HepG2 (cell line): ENCODE results near the gene PDYN. TPM values are rescaled to one million over a fixed set of nuclear protein-coding genes. Genes with fewer than 3 reads are reported as not detected.

Source experiments
- ATAC-seq: fragments of 200-7000 bp; cut with Tn5 transposase; 3 replicates; pipeline ENCODE4 v1.9.1; 2020; ENCODE audit warnings: mild to moderate bottlenecking, moderate library complexity
- BruUV-seq: library from RNA; stranded (reverse); fragments of 400-500 nt; replicated peaks from 2 replicates; lab custom pipeline; 2021; lab: Mats Ljungman, UMichigan
- CTCF ChIA-PET: fragments of 300-600 bp; formaldehyde crosslinking; extraction: SDS; loops from one replicate; lab custom pipeline; 2021; ENCODE audit warnings: low total read pairs, inconsistent platforms, low intra/inter-chr PET ratio; lab: Yijun Ruan, JAX
- POLR2A ChIA-PET: fragments of 350-600 bp; sonication (Branson Sonifier 250); formaldehyde crosslinking; loops from one replicate; lab custom pipeline; 2020; ENCODE audit warnings: antibody characterized with exemption, inconsistent platforms; lab: Yijun Ruan, JAX
- DNase-seq: peaks from one replicate; pipeline ENCODE4 v3.0.0-alpha.2; 2015; ENCODE audit warnings: low spot score
- FAIRE-seq: peaks from 3 replicates; lab custom pipeline; 2011; peaks lifted over from hg19 to GRCh38; lab: Jason Lieb, UNC
- H2AFZ ChIP-seq: one replicate; pipeline ENCODE4 v1.6.1; 2011; ENCODE audit warnings: low read length, inconsistent platforms
- H3K27ac ChIP-seq: fragments of 300-600 bp; 3 replicates; pipeline ENCODE4 v1.8.0; 2011; ENCODE audit warnings: mixed run types, mild to moderate bottlenecking, mixed read lengths, low read length, inconsistent platforms; ENCODE audit not compliant: insufficient read depth; ENCODE audit errors: extremely low read length
- H3K27me3 ChIP-seq, 2 experiments: fragments of 200-600 bp in 1 of 2; 2 replicates in 1 of 2; 3 replicates in 1 of 2; pipeline versions ENCODE4 v1.6.0 to v1.8.0; 2011; ENCODE audit warnings: low read length in 2 of 2, mild to moderate bottlenecking in 2 of 2, moderate library complexity in 2 of 2, inconsistent platforms in 1 of 2; ENCODE audit not compliant: insufficient read depth in 2 of 2, control insufficient read depth in 1 of 2
- H3K36me3 ChIP-seq, 2 experiments: fragments of 200-600 bp in 1 of 2; replicated peaks in 1 of 2; 2 replicates in 1 of 2; 3 replicates in 1 of 2; pipeline versions ENCODE4 v1.5.1 to v1.8.0; 2011; ENCODE audit warnings: low read length in 2 of 2, inconsistent platforms in 1 of 2; ENCODE audit not compliant: insufficient read depth in 2 of 2, control insufficient read depth in 1 of 2
- H3K4me1 ChIP-seq: 2 replicates; pipeline ENCODE4 v1.5.1; 2012; ENCODE audit warnings: low read length, inconsistent platforms; ENCODE audit not compliant: insufficient read depth
- H3K4me2 ChIP-seq: 2 replicates; pipeline ENCODE4 v1.6.0; 2011; ENCODE audit warnings: low read depth, low read length, inconsistent platforms
- H3K4me3 ChIP-seq, 3 experiments: fragments of 200-600 bp in 1 of 3; sonication (generic), shearing (Covaris generic) in 1 of 3; replicated peaks in 1 of 3; 2 replicates each; pipeline ENCODE4 v1.5.1; 2011 to 2016; ENCODE audit warnings: low read length in 3 of 3, inconsistent platforms in 2 of 3, low read depth in 2 of 3, mild to moderate bottlenecking in 2 of 3, control low read depth in 1 of 3, mixed read lengths in 1 of 3; ENCODE audit not compliant: insufficient read depth in 1 of 3
- H3K79me2 ChIP-seq: one replicate; pipeline ENCODE4 v1.6.1; 2011; ENCODE audit warnings: low read length, inconsistent platforms; ENCODE audit not compliant: insufficient read depth
- H3K9ac ChIP-seq: 2 replicates; pipeline ENCODE4 v1.6.0; 2011; ENCODE audit warnings: mild to moderate bottlenecking, low read depth, low read length, inconsistent platforms; ENCODE audit not compliant: insufficient read depth
- H3K9me3 ChIP-seq: 2 replicates; pipeline ENCODE4 v1.5.1; 2012; ENCODE audit warnings: mild to moderate bottlenecking, low read length
- H4K20me1 ChIP-seq: 2 replicates; pipeline ENCODE4 v1.6.0; 2011; ENCODE audit warnings: inconsistent platforms, mild to moderate bottlenecking, low read length, moderate library complexity; ENCODE audit not compliant: insufficient read depth
- AFF4 ChIP-seq: sonication (generic); formaldehyde crosslinking; IDR thresholded peaks from 2 replicates; pipeline ENCODE4 v1.4.0; 2020; ENCODE audit warnings: missing genetic modification reagents
- BRCA1 ChIP-seq: sonication (generic); formaldehyde crosslinking; IDR thresholded peaks from 2 replicates; pipeline ENCODE4 v1.4.0; 2020; ENCODE audit warnings: missing genetic modification reagents
- CCDC6 ChIP-seq: sonication (generic); formaldehyde crosslinking; IDR thresholded peaks from 2 replicates; pipeline ENCODE4 v1.8.1; 2022; ENCODE audit warnings: mild to moderate bottlenecking, missing genetic modification reagents, moderate library complexity
- CREM ChIP-seq, 2 experiments: sonication (generic) in 1 of 2; formaldehyde crosslinking in 1 of 2; IDR thresholded peaks; 2 replicates each; pipeline versions ENCODE4 v1.4.0 to v1.6.1; 2016 to 2020; ENCODE audit warnings: antibody characterized with exemption in 1 of 2, mild to moderate bottlenecking in 1 of 2, missing genetic modification reagents in 1 of 2
- FOSL1 ChIP-seq: sonication (generic); formaldehyde crosslinking; IDR thresholded peaks from 2 replicates; pipeline ENCODE4 v1.9.0; 2021; ENCODE audit warnings: missing genetic modification reagents, borderline replicate concordance
- MAZ ChIP-seq, 2 experiments: sonication (generic) in 1 of 2; formaldehyde crosslinking in 1 of 2; IDR thresholded peaks; 2 replicates each; pipeline versions ENCODE4 v1.5.0 to v1.6.1; 2012 to 2020; ENCODE audit warnings: low read depth in 2 of 2, mild to moderate bottlenecking in 2 of 2, borderline replicate concordance in 1 of 2, improper control_type of control experiment in 1 of 2, low read length in 1 of 2, missing genetic modification reagents in 1 of 2, moderate library complexity in 1 of 2
- PAWR ChIP-seq: sonication (generic); formaldehyde crosslinking; IDR thresholded peaks from 2 replicates; pipeline ENCODE4 v1.4.0; 2020; ENCODE audit warnings: missing genetic modification reagents, mild to moderate bottlenecking, borderline replicate concordance
- TOPORS ChIP-seq: sonication (generic); formaldehyde crosslinking; IDR thresholded peaks from 2 replicates; pipeline ENCODE4 v1.8.0; 2023; ENCODE audit warnings: mild to moderate bottlenecking, missing genetic modification reagents
- UBTF ChIP-seq: sonication (generic); formaldehyde crosslinking; IDR thresholded peaks from 2 replicates; pipeline ENCODE4 v1.4.0; 2020; ENCODE audit warnings: mild to moderate bottlenecking, missing genetic modification reagents
- WIZ ChIP-seq: sonication (generic); formaldehyde crosslinking; IDR thresholded peaks from 2 replicates; pipeline ENCODE4 v1.5.1; 2020; ENCODE audit warnings: mild to moderate bottlenecking, missing genetic modification reagents
- ZNF350 ChIP-seq: sonication (generic); formaldehyde crosslinking; IDR thresholded peaks from 2 replicates; pipeline ENCODE4 v1.4.0; 2020; ENCODE audit warnings: mild to moderate bottlenecking, low read depth, missing genetic modification reagents, borderline replicate concordance
- ZNF451 ChIP-seq: sonication (generic); formaldehyde crosslinking; IDR thresholded peaks from 2 replicates; pipeline ENCODE4 v1.5.0; 2020; ENCODE audit warnings: mild to moderate bottlenecking, missing genetic modification reagents
- ZNF496 ChIP-seq: sonication (generic); formaldehyde crosslinking; IDR thresholded peaks from 2 replicates; pipeline ENCODE4 v1.8.1; 2023; ENCODE audit warnings: mild to moderate bottlenecking, moderate library complexity, missing genetic modification reagents; ENCODE audit not compliant: insufficient replicate concordance
- ZNF556 ChIP-seq: sonication (generic); formaldehyde crosslinking; IDR thresholded peaks from 2 replicates; pipeline ENCODE4 v1.4.0; 2020; ENCODE audit warnings: mild to moderate bottlenecking, missing genetic modification reagents, borderline replicate concordance
- ZNF710 ChIP-seq: sonication (generic); formaldehyde crosslinking; IDR thresholded peaks from 2 replicates; pipeline ENCODE4 v1.5.0; 2020; ENCODE audit warnings: mild to moderate bottlenecking, missing genetic modification reagents, borderline replicate concordance
- ZNF720 ChIP-seq: sonication (generic); formaldehyde crosslinking; IDR thresholded peaks from 2 replicates; pipeline ENCODE4 v1.4.0; 2020; ENCODE audit warnings: missing genetic modification reagents
- ZNF850 ChIP-seq: sonication (generic); formaldehyde crosslinking; conservative IDR thresholded peaks from 2 replicates; pipeline ENCODE4 v1.9.0; 2021; ENCODE audit warnings: mild to moderate bottlenecking, missing genetic modification reagents
- WGBS: methylation state at CpG from one replicate; pipeline ENCODE4 v1.1.6; 2017; ENCODE audit warnings: low lambda C conversion rate; 5-methylcytosine and 5-hydroxymethylcytosine counted together
- in situ Hi-C: cut with HindIII; loops from 2 replicates; pipeline ENCODE4 v1.10.0; 2017; ENCODE audit warnings: low pct_unique_long_range_greater_than_20kb; ENCODE audit not compliant: extremely low pct_ligation_motif_present
- intact Hi-C: fragments of 100-400 bp; cut with micrococcal nuclease; formaldehyde crosslinking; loops from one replicate; pipeline ENCODE4 v1.10.0; 2022; ENCODE audit not compliant: unreplicated experiment
- polyA plus RNA-seq, 8 experiments: library from polyadenylated mRNA; depleted of rRNA in 3 of 8; stranded (reverse) in 7 of 8; unstranded in 1 of 8; fragments of >200 nt; fragmentation: Illumina TruSeq in 4 of 8; extraction: Trizol in 4 of 8; gene quantifications; 2 replicates each; pipeline versions ENCODE4 v1.2.1 to v1.2.3, GENCODE V29; 2011 to 2016; ENCODE audit warnings: low read depth in 4 of 8, missing spikeins in 1 of 8, mixed read lengths in 1 of 8; ENCODE audit not compliant: insufficient read depth in 1 of 8
- total RNA-seq, 5 experiments: library from RNA; depleted of rRNA; stranded (reverse); fragments of >200 nt; fragmentation: Illumina TruSeq; extraction: Trizol; gene quantifications; 2 replicates each; pipeline ENCODE4 v1.2.3, GENCODE V29; 2016; ENCODE audit warnings: low read depth in 1 of 5

PDYN gene
- total and polyA plus RNA-seq, 2 of the 13 experiments (the other 11 are each of a cell fraction or from before 2014, with no cell fraction given), result not detected

- Histone ChIP-seq H3K27me3 (peaks cover 0 to 10% of the 10 kb centered on the region in 2 experiments; a peak in 1 of 5 replicates), H4K20me1 (no peaks in the 10 kb centered on the region), H3K36me3 (no peaks in the 10 kb centered on the region), H3K4me1 (no peaks in the 10 kb centered on the region), H3K27ac (no peak overlapping the region), H3K79me2 (no peaks in the 10 kb centered on the region), H3K4me3 (no peak overlapping the region), H3K9me3 (no peaks in the 10 kb centered on the region), H3K4me2 (no peak overlapping the region), H2AFZ (no peak overlapping the region), H3K9ac (no peak overlapping the region)
- ATAC-seq (no peak), DNase-seq (no peak), FAIRE-seq (no peak)
- POLR2A ChIA-PET, result no interaction called here
- 54% methylated on average over 5 of the region's 5 CpGs for WGBS
- in situ Hi-C loops, result no loop called here
- CTCF ChIA-PET, result no interaction called here
- intact Hi-C loops, result no loop called here
- BruUV-seq, result no TSS peak
- TF ChIP-seq CREM (IDR thresholded peaks at IDR 0.05) (no peak), CREM (CRISPR knock-in tag; IDR thresholded peaks at IDR 0.05) (no peak), ZNF720 (CRISPR knock-in tag) (no peak), WIZ (CRISPR knock-in tag) (no peak), ZNF556 (CRISPR knock-in tag) (no peak), FOSL1 (CRISPR knock-in tag) (no peak), BRCA1 (no peak), ZNF451 (CRISPR knock-in tag) (no peak), CCDC6 (no peak), ZNF350 (CRISPR knock-in tag) (no peak), ZNF850 (CRISPR knock-in tag) (no peak), UBTF (no peak), AFF4 (CRISPR knock-in tag) (no peak), PAWR (CRISPR knock-in tag) (no peak), TOPORS (CRISPR knock-in tag) (no peak), MAZ (IDR thresholded peaks at IDR 0.05; ENCODE audit: borderline replicate concordance, low read depth, low read length) (no peak), MAZ (CRISPR knock-in tag; IDR thresholded peaks at IDR 0.05; ENCODE audit: low read depth) (no peak), ZNF496 (CRISPR knock-in tag) (no peak), ZNF710 (CRISPR knock-in tag) (no peak)
These were observed 40.2 kb downstream of the PDYN start for GRCh38 chr20:1953621-1954020.
